Glomerular visceral epithelial cell (primary cell): ENCODE data around the gene ILK.
A peak's percentile ranks its signal among the peaks of the same experiment; 100 is the strongest.

Experiments used
- DNase-seq: peaks from one replicate; pipeline ENCODE4 v3.0.0-alpha.2; 2016; ENCODE audit errors: extremely low spot score

ILK gene

GRCh38 chr11:6603287-6604080 lies at the start of gene ILK, which contains the start of gene RRP8:
ILK (plus strand) TSS chr11:6603774; CDS start chr11:6604272, 498 bp downstream.
RRP8 (minus strand) TSS chr11:6603616; CDS start chr11:6603502, 114 bp downstream.
- peak; percentile 87 for DNase-seq

- DNase-seq = no peak
Measured at GRCh38 chr11:6554828-6555706, 48.5 kb upstream of the ILK start.

- DNase-seq = no peak
Measured at GRCh38 chr11:6556139-6556949, 47.2 kb upstream of the ILK start.

- no peak for DNase-seq
Measured at GRCh38 chr11:6557063-6557462, 46.5 kb upstream of the ILK start.

- DNase-seq = no peak
Measured at GRCh38 chr11:6557761-6558674, 45.6 kb upstream of the ILK start.

GRCh38 chr11:6559369-6559768 lies 44.2 kb upstream of the ILK start:
- no peak for DNase-seq

- no peak for DNase-seq
Measured at GRCh38 chr11:6561288-6561687, 42.3 kb upstream of the ILK start.

GRCh38 chr11:6563121-6563619 lies 40.4 kb upstream of the ILK start:
- no peak for DNase-seq

GRCh38 chr11:6563667-6564066 lies 39.9 kb upstream of the ILK start:
- DNase-seq = no peak

GRCh38 chr11:6565325-6565724 lies 38.2 kb upstream of the ILK start:
- no peak for DNase-seq

GRCh38 chr11:6565988-6566703 lies 37.4 kb upstream of the ILK start:
- DNase-seq = no peak

GRCh38 chr11:6566704-6567370 lies 36.7 kb upstream of the ILK start:
- DNase-seq = no peak

GRCh38 chr11:6567371-6567745 lies 36.2 kb upstream of the ILK start:
- DNase-seq = no peak

GRCh38 chr11:6568191-6568918 lies 35.2 kb upstream of the ILK start:
- peak; percentile 41 for DNase-seq

- DNase-seq = no peak
Measured at GRCh38 chr11:6569706-6570105, 33.9 kb upstream of the ILK start.

GRCh38 chr11:6570691-6571427 lies 32.7 kb upstream of the ILK start:
- no peak for DNase-seq

GRCh38 chr11:6571434-6572008 lies 32.1 kb upstream of the ILK start:
- no peak for DNase-seq

GRCh38 chr11:6572215-6572614 lies 31.4 kb upstream of the ILK start:
- no peak for DNase-seq
